SK-N-SH (cell line): ENCODE data around the gene MLYCD. TPM values are rescaled to one million over a fixed set of nuclear protein-coding genes. Genes with fewer than 3 reads are reported as not detected.

ENCODE experiments used
- CTCF ChIA-PET: fragments of 300-600, 350-600 bp; formaldehyde crosslinking; extraction: SDS; loops from one replicate; lab custom pipeline; 2021; lab: Yijun Ruan, JAX
- POLR2A ChIA-PET: fragments of 350-600 bp; sonication (Branson Sonifier 250); formaldehyde crosslinking; extraction: SDS; loops from one replicate; lab custom pipeline; 2020; ENCODE audit warnings: antibody characterized with exemption, inconsistent platforms; lab: Yijun Ruan, JAX
- DNase-seq: peaks from one replicate; pipeline ENCODE4 v3.0.0; 2012
- H2AFZ ChIP-seq: fragments of 200-600 bp; sonication (generic); 2 replicates; pipeline ENCODE4 v1.8.1; 2016; ENCODE audit warnings: antibody characterized with exemption, mild to moderate bottlenecking, low read depth
- H3F3A ChIP-seq: fragments of 200-600 bp; sonication (generic); replicated peaks from 2 replicates; pipeline ENCODE3; 2016; ENCODE audit warnings: antibody characterized with exemption, mild to moderate bottlenecking; ENCODE audit not compliant: insufficient read depth
- H3K27ac ChIP-seq, 2 experiments: fragments of 200-500 bp in 1 of 2; fragments of 200-600 bp in 1 of 2; sonication (Bioruptor generic) in 1 of 2; sonication (generic), shearing (Covaris generic) in 1 of 2; 2 replicates each; pipeline versions ENCODE4 v1.5.1 to v1.6.1; 2014 to 2016; ENCODE audit warnings: low read depth in 2 of 2, inconsistent platforms in 1 of 2, low read length in 1 of 2, mild to moderate bottlenecking in 1 of 2, mixed read lengths in 1 of 2
- H3K27me3 ChIP-seq: fragments of 200-600 bp; sonication (generic), shearing (Covaris generic); 2 replicates; pipeline ENCODE4 v1.6.1; 2016; ENCODE audit warnings: mixed run types; ENCODE audit not compliant: insufficient read depth
- H3K36me3 ChIP-seq, 2 experiments: fragments of 200-500 bp in 1 of 2; fragments of 200-600 bp in 1 of 2; sonication (Bioruptor generic) in 1 of 2; sonication (generic) in 1 of 2; replicated peaks in 1 of 2; 2 replicates each; pipeline versions ENCODE3 to v1.5.1; 2014 to 2016; ENCODE audit warnings: low read length in 1 of 2, mild to moderate bottlenecking in 1 of 2; ENCODE audit not compliant: insufficient read depth in 2 of 2, control insufficient read depth in 1 of 2
- H3K4me1 ChIP-seq, 2 experiments: fragments of 200-500 bp in 1 of 2; fragments of 200-600 bp in 1 of 2; sonication (Bioruptor generic) in 1 of 2; sonication (generic), shearing (Covaris generic) in 1 of 2; 2 replicates each; pipeline versions ENCODE4 v1.5.1 to v1.6.1; 2014 to 2016; ENCODE audit warnings: low read depth in 1 of 2, low read length in 1 of 2, mixed run types in 1 of 2; ENCODE audit not compliant: insufficient read depth in 2 of 2, control insufficient read depth in 1 of 2
- H3K4me2 ChIP-seq: fragments of 200-600 bp; sonication (generic), shearing (Covaris generic); 2 replicates; pipeline ENCODE4 v1.6.1; 2017; ENCODE audit warnings: mixed run types
- H3K4me3 ChIP-seq, 2 experiments: fragments of 200-500 bp in 1 of 2; fragments of 200-600 bp in 1 of 2; sonication (Bioruptor generic) in 1 of 2; sonication (generic), shearing (Covaris generic) in 1 of 2; 2 replicates each; pipeline versions ENCODE4 v1.5.1 to v1.8.1; 2014 to 2016; ENCODE audit warnings: low read depth in 2 of 2, inconsistent platforms in 1 of 2, low read length in 1 of 2, mild to moderate bottlenecking in 1 of 2, mixed read lengths in 1 of 2, moderate library complexity in 1 of 2
- H3K79me2 ChIP-seq: fragments of 200-600 bp; sonication (generic); 2 replicates; pipeline ENCODE4 v1.8.1; 2017; ENCODE audit warnings: mild to moderate bottlenecking; ENCODE audit not compliant: insufficient read depth
- H3K9ac ChIP-seq: fragments of 200-600 bp; sonication (generic); 2 replicates; pipeline ENCODE4 v1.6.1; 2017; ENCODE audit warnings: mixed run types
- H3K9me2 ChIP-seq: fragments of 200-600 bp; sonication (generic); 2 replicates; pipeline ENCODE4 v1.6.1; 2017; ENCODE audit warnings: mixed run types
- H3K9me3 ChIP-seq: fragments of 200-600 bp; sonication (generic); 2 replicates; pipeline ENCODE4 v1.6.1; 2017; ENCODE audit warnings: mixed run types, mild to moderate bottlenecking, moderate library complexity
- H4K20me1 ChIP-seq: fragments of 200-600 bp; sonication (generic); 2 replicates; pipeline ENCODE4 v1.6.1; 2017; ENCODE audit warnings: mild to moderate bottlenecking, mixed run types; ENCODE audit not compliant: insufficient read depth
- ELF1 ChIP-seq: IDR thresholded peaks from 2 replicates; pipeline ENCODE4 v1.4.0; 2012
- EP300 ChIP-seq, 2 experiments: IDR thresholded peaks; 2 replicates each; pipeline versions ENCODE4 v1.4.0 to v1.6.1; 2012; ENCODE audit warnings: borderline replicate concordance in 1 of 2, low read depth in 1 of 2, low read length in 1 of 2
- FOXJ3 ChIP-seq: sonication (generic); formaldehyde crosslinking; IDR thresholded peaks from 2 replicates; pipeline ENCODE4 v1.5.1; 2020; ENCODE audit warnings: mild to moderate bottlenecking, missing genetic modification reagents
- GABPA ChIP-seq: IDR thresholded peaks from 2 replicates; pipeline ENCODE4 v1.4.0; 2012; ENCODE audit warnings: low read depth, mild to moderate bottlenecking
- GATA2 ChIP-seq: sonication (generic); formaldehyde crosslinking; IDR thresholded peaks from 2 replicates; pipeline ENCODE4 v1.5.0; 2020; ENCODE audit warnings: mild to moderate bottlenecking, missing genetic modification reagents
- MAX ChIP-seq: IDR thresholded peaks from 2 replicates; pipeline ENCODE4 v1.4.0; 2012; ENCODE audit warnings: low read depth
- PBX3 ChIP-seq: IDR thresholded peaks from 2 replicates; pipeline ENCODE4; 2012
- POLR2AphosphoS5 ChIP-seq: IDR thresholded peaks from 2 replicates; pipeline ENCODE4 v1.6.1; 2012; ENCODE audit warnings: low read depth, low read length
- REST ChIP-seq: IDR thresholded peaks from 2 replicates; pipeline ENCODE4 v1.6.1; 2012; ENCODE audit warnings: mild to moderate bottlenecking, low read depth, low read length, moderate library complexity
- RFX5 ChIP-seq: IDR thresholded peaks from 2 replicates; pipeline ENCODE4 v1.6.1; 2012; ENCODE audit warnings: mild to moderate bottlenecking, improper control_type of control experiment, low read length
- RXRA ChIP-seq: IDR thresholded peaks from 2 replicates; pipeline ENCODE4 v1.4.0; 2012; ENCODE audit warnings: low read depth, mild to moderate bottlenecking, borderline replicate concordance
- SIN3A ChIP-seq: IDR thresholded peaks from 2 replicates; pipeline ENCODE4 v1.6.1; 2012; ENCODE audit warnings: low read depth, mild to moderate bottlenecking, low read length, moderate library complexity, borderline replicate concordance
- SMC3 ChIP-seq: IDR thresholded peaks from 2 replicates; pipeline ENCODE4 v1.6.1; 2012; ENCODE audit warnings: low read depth, low read length, improper control_type of control experiment
- TAF1 ChIP-seq: IDR thresholded peaks from 2 replicates; pipeline ENCODE4 v1.6.1; 2012; ENCODE audit warnings: low read depth, mild to moderate bottlenecking, low read length, moderate library complexity, borderline replicate concordance
- TCF12 ChIP-seq: IDR thresholded peaks from 2 replicates; pipeline ENCODE4 v1.4.0; 2012
- TEAD4 ChIP-seq: IDR thresholded peaks from 2 replicates; pipeline ENCODE4 v1.4.0; 2012; ENCODE audit warnings: mild to moderate bottlenecking, borderline replicate concordance; ENCODE audit not compliant: insufficient read depth
- YY1 ChIP-seq: IDR thresholded peaks from 2 replicates; pipeline ENCODE4 v1.4.0; 2012; ENCODE audit warnings: low read depth, mild to moderate bottlenecking
- WGBS: methylation state at CpG from one replicate; pipeline ENCODE4 v1.1.6; 2017; ENCODE audit warnings: low lambda C conversion rate; 5-methylcytosine and 5-hydroxymethylcytosine counted together
- polyA plus RNA-seq, 3 experiments: library from polyadenylated mRNA; depleted of rRNA; stranded (reverse); fragments of >200 nt; gene quantifications; 2 replicates each; pipeline ENCODE4 v1.2.3, GENCODE V29; 2012
- TF ChIP-seq, protein P1 (sequence below): fragments of 150-350 bp; IDR thresholded peaks from 2 replicates; pipeline ENCODE4 v1.6.1; 2017; ENCODE audit warnings: antibody characterized with exemption, low read length, low read depth, borderline replicate concordance

MLYCD gene
- polyA plus RNA-seq, 1 of the 3 experiments (the other 2 are of a cell fraction): 2.4 TPM

DNA sequence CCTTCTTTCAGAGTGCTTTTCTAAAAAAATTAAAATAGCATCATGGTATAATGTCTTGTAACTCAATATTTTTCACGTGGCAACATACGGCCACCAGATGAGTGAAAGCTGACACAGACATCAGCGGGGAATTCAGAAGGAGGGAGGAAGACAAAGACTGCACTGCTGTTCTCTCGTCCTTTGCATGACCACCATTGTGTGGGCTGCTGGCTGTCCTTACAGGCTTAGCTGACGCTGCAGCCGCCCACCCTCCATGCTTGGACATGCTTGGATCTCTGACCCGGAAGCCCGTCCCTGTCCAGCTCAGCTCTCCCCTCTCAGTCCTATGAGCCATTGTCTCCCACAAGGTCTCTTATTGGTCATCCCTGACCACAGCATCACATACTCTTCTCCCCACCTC is 11.4 kb upstream of the MLYCD start:
- no peaks in the 10 kb centered on the region for H3F3A ChIP-seq
- TF ChIP-seq REST: no peak
- TF ChIP-seq SIN3A: no peak
- no peak for TF ChIP-seq MAX
- TF ChIP-seq GABPA: no peak
- no peak for TF ChIP-seq ELF1
- TF ChIP-seq TAF1: no peak
- no peak for TF ChIP-seq FOXJ3 (CRISPR knock-in tag)
- no peak for TF ChIP-seq RXRA
- no peak for TF ChIP-seq YY1
- no peak for TF ChIP-seq POLR2AphosphoS5
- TF ChIP-seq EP300 (IDR thresholded peaks at IDR 0.05; ENCODE audit: borderline replicate concordance in 1 of 2, low read depth in 1 of 2, low read length in 1 of 2): no peak
- no peak for TF ChIP-seq GATA2
- no peak for TF ChIP-seq TCF12
- no peak for TF ChIP-seq RFX5
- no peaks in the 10 kb centered on the region for H3K36me3 ChIP-seq
- H4K20me1 ChIP-seq: no peaks in the 10 kb centered on the region
- no peaks in the 10 kb centered on the region for H3K9me2 ChIP-seq
- H3K27ac ChIP-seq: no peak overlapping the region
- no peak overlapping the region for H3K4me3 ChIP-seq
- H2AFZ ChIP-seq: no peak overlapping the region
- H3K9ac ChIP-seq: no peak overlapping the region
- ChIA-PET CTCF (interaction anchor here (0.8 to 10.5 kb wide), 6 partner anchors 27 to 394 kb away, joined by 3 to 78 read pairs (median 3); no protein-coding TSS in a partner anchor), POLR2A (no interaction called here)
- no peaks in the 10 kb centered on the region; a peak in 1 of 4 replicates for H3K4me1 ChIP-seq
- H3K9me3 ChIP-seq: no peaks in the 10 kb centered on the region; the same call in 1 of the 2 replicates
- H3K79me2 ChIP-seq: no peaks in the 10 kb centered on the region
- H3K27me3 ChIP-seq: no peaks in the 10 kb centered on the region; the same call in 1 of the 2 replicates
- DNase-seq: no peak
- 56% methylated on average over 8 of the region's 8 CpGs for WGBS
- H3K4me2 ChIP-seq: no peak overlapping the region

- Histone ChIP-seq H3F3A (no peaks in the 10 kb centered on the region), H3K36me3 (no peaks in the 10 kb centered on the region), H3K9me3 (no peaks in the 10 kb centered on the region; the same call in 1 of the 2 replicates), H4K20me1 (no peaks in the 10 kb centered on the region), H3K9ac (no peak overlapping the region), H3K4me1 (no peaks in the 10 kb centered on the region; a peak in 1 of 4 replicates), H3K27me3 (no peaks in the 10 kb centered on the region; the same call in 1 of the 2 replicates), H3K4me2 (no peak overlapping the region), H2AFZ (no peak overlapping the region), H3K9me2 (no peaks in the 10 kb centered on the region), H3K4me3 (no peak overlapping the region), H3K27ac (no peak overlapping the region), H3K79me2 (no peaks in the 10 kb centered on the region)
- ChIA-PET CTCF (interaction anchor here (10.5 kb wide), 1 partner anchor 63 kb away, joined by 78 read pairs; no protein-coding TSS in a partner anchor), POLR2A (interaction anchor here (0.6 kb wide), 1 partner anchor 481 kb away, joined by 5 read pairs; no protein-coding TSS in a partner anchor)
- 84% methylated on average over 4 of the region's 4 CpGs for WGBS
- DNase-seq: no peak
- TF ChIP-seq, protein P1, sequence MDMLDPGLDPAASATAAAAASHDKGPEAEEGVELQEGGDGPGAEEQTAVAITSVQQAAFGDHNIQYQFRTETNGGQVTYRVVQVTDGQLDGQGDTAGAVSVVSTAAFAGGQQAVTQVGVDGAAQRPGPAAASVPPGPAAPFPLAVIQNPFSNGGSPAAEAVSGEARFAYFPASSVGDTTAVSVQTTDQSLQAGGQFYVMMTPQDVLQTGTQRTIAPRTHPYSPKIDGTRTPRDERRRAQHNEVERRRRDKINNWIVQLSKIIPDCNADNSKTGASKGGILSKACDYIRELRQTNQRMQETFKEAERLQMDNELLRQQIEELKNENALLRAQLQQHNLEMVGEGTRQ: no peak
- no peak for TF ChIP-seq TEAD4
- TF ChIP-seq PBX3: no peak
- TF ChIP-seq SMC3: no peak
- no peak for TF ChIP-seq TCF12
- no peak for TF ChIP-seq POLR2AphosphoS5
- TF ChIP-seq GATA2: no peak
- TF ChIP-seq TAF1: no peak
- TF ChIP-seq REST: no peak
- no peak for TF ChIP-seq ELF1
Observed at GRCh38 chr16:83888672-83889044, 10.3 kb upstream of the MLYCD start.
